ENCODE data around the gene ARHGEF16. TPM values are rescaled to one million over a fixed set of nuclear protein-coding genes. Genes with fewer than 3 reads are reported as not detected.
A peak's percentile ranks its signal among the peaks of the same experiment; 100 is the strongest.

The ARHGEF16 gene
- total RNA-seq, 4 donors from 2014 or later, result 8.4 to 24.6 (median 22.4) TPM

GRCh38 chr1:3518256-3518655 lies 63.8 kb downstream of the ARHGEF16 start:
- H3K4me3 ChIP-seq, result no peak overlapping the region
- no peaks in the 10 kb centered on the region for H3K9me3 ChIP-seq
- intact Hi-C loops (cut with DNase I), result no loop called here
- no peak overlapping the region for H3K27ac ChIP-seq
- H3K36me3 ChIP-seq, result peaks cover 0 to 74% (median 0%) of the 10 kb centered on the region in 3 donors
- H3K27me3 ChIP-seq, result no peaks in the 10 kb centered on the region
- WGBS, 2 donors, result 43% methylated on average over 1 of the region's 12 CpGs; no CpG with 5 or more reads in 1 of the 2 donors
- DNase-seq, result no peak
- H3K4me1 ChIP-seq, result no peaks in the 10 kb centered on the region
- TF ChIP-seq CTCF (IDR thresholded peaks at IDR 0.05) (peak in 5 of 6 experiments; percentile 31 to 83 (median 63)), POLR2A (IDR thresholded peaks at IDR 0.05) (no peak)

- no peak for TF ChIP-seq POLR2A (IDR thresholded peaks at IDR 0.05)
- TF ChIP-seq CTCF (IDR thresholded peaks at IDR 0.05), result no peak
- no peak overlapping the region for H3K27ac ChIP-seq
Observed at GRCh38 chr1:3518756-3519155, 64.3 kb downstream of the ARHGEF16 start.

GRCh38 chr1:3519301-3519885 lies 64.9 kb downstream of the ARHGEF16 start:
- H3K27me3 ChIP-seq, result no peaks in the 10 kb centered on the region
- H3K4me1 ChIP-seq, result no peaks in the 10 kb centered on the region
- no peak overlapping the region for H3K27ac ChIP-seq
- intact Hi-C loops (cut with DNase I), result no loop called here
- WGBS, 2 donors, result 90% methylated on average over 7 of the region's 27 CpGs; no CpG with 5 or more reads in 1 of the 2 donors
- no peak overlapping the region for H3K4me3 ChIP-seq
- TF ChIP-seq POLR2A (IDR thresholded peaks at IDR 0.05), result no peak
- TF ChIP-seq CTCF (IDR thresholded peaks at IDR 0.05), result no peak
- no peak for DNase-seq
- no peaks in the 10 kb centered on the region for H3K9me3 ChIP-seq
- peaks cover 0 to 81% (median 0%) of the 10 kb centered on the region in 3 donors for H3K36me3 ChIP-seq

More at GRCh38 chr1:3518756-3519155, 64.3 kb downstream of the ARHGEF16 start:
- peaks cover 0 to 78% (median 0%) of the 10 kb centered on the region in 3 donors for H3K36me3 ChIP-seq
- no peaks in the 10 kb centered on the region for H3K4me1 ChIP-seq
- intact Hi-C loops (cut with DNase I), result no loop called here
- DNase-seq, result no peak
- H3K4me3 ChIP-seq, result no peak overlapping the region
- H3K27me3 ChIP-seq, result no peaks in the 10 kb centered on the region
- H3K9me3 ChIP-seq, result no peaks in the 10 kb centered on the region
- WGBS, 2 donors, result 75% methylated on average over 2 of the region's 8 CpGs; no CpG with 5 or more reads in 1 of the 2 donors

GRCh38 chr1:3520419-3521378 lies 66.2 kb downstream of the ARHGEF16 start:
- peaks cover 0 to 68% (median 0%) of the 10 kb centered on the region in 3 donors for H3K36me3 ChIP-seq
- DNase-seq, result no peak
- no peaks in the 10 kb centered on the region for H3K27me3 ChIP-seq
- no peaks in the 10 kb centered on the region for H3K9me3 ChIP-seq
- 79 to 80% methylated on average over 3 to 4 of the region's 24 CpGs for WGBS, 2 donors
- H3K27ac ChIP-seq, result no peak overlapping the region
- TF ChIP-seq CTCF (IDR thresholded peaks at IDR 0.05) (no peak), POLR2A (IDR thresholded peaks at IDR 0.05) (no peak)
- intact Hi-C loops (cut with DNase I), result no loop called here
- H3K4me1 ChIP-seq, result no peaks in the 10 kb centered on the region
- no peak overlapping the region for H3K4me3 ChIP-seq

- no peak overlapping the region for H3K4me3 ChIP-seq
- H3K36me3 ChIP-seq, result peaks cover 0 to 66% (median 0%) of the 10 kb centered on the region in 3 donors
- H3K27me3 ChIP-seq, result no peaks in the 10 kb centered on the region
- H3K4me1 ChIP-seq, result peaks cover 0 to under 1% (median 0%) of the 10 kb centered on the region in 3 donors
- no peak overlapping the region for H3K27ac ChIP-seq
- WGBS, 2 donors, result no CpG with 5 or more reads among the region's 16 CpGs
- DNase-seq, result no peak
- TF ChIP-seq POLR2A (IDR thresholded peaks at IDR 0.05) (no peak), CTCF (IDR thresholded peaks at IDR 0.05) (no peak)
- no peaks in the 10 kb centered on the region for H3K9me3 ChIP-seq
- intact Hi-C loops (cut with DNase I), result no loop called here
Observed at GRCh38 chr1:3521426-3521825, 67.0 kb downstream of the ARHGEF16 start.

All from esophagus squamous epithelium (tissue), 5 donors.